Measurements from ENCODE around the gene C6orf141.

The C6orf141 gene

DNA sequence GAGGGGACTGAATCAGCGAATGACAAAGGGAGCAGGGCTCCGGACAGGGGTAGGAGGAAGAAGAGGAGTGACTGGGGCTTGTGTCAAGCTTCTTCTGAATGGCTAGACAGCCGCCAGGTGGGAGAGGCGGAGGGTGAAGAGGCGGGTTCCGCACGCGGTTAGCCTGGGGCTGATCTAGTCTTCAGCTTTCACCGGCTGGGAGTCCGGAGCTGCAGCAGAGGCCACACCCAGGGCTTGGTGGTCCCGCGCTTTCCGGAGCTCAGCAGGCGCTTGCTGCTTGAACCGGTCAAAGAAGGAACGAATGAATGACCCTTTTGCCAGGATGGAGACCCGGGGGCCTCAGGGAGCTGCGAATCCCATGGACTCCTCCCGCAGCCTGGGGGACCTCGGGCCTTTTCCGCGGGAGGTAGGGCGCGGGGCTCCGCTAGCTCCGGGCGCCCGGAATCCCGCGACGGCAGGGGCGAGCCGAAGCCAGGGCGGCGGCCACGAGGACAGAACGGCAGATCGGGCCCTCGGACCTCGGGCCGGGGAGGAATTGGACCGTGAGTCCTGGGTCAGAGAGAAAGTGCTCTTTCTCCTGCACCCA, at the start of gene C6orf141:
TSS of gene C6orf141 (plus strand) at position 177 of the 586 bp plus-strand sequence. CDS start at position 302, 125 bp downstream.
- peak; percentile 65 for DNase-seq (ENCODE audit: low read depth)

DNA sequence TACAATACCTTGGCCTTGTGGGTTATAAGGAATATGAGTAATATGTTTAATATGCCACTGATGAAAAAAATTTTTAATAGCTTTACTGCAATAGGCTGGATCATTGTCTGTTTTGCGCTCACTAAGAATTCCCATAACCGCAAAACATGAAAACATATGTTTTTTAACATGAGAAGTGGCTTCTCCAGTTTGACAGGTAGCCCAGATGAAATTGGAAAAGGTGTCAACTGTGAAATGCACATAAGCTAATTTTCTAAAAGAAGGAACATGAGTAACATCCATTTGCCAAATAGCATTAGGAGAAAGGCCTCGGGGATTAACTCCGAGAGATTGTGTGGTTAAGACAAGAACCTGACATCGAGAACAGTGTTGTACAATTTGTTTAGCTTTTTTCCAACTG, 45.8 kb upstream of the C6orf141 start:
- no peak for DNase-seq (ENCODE audit: low read depth)

DNA sequence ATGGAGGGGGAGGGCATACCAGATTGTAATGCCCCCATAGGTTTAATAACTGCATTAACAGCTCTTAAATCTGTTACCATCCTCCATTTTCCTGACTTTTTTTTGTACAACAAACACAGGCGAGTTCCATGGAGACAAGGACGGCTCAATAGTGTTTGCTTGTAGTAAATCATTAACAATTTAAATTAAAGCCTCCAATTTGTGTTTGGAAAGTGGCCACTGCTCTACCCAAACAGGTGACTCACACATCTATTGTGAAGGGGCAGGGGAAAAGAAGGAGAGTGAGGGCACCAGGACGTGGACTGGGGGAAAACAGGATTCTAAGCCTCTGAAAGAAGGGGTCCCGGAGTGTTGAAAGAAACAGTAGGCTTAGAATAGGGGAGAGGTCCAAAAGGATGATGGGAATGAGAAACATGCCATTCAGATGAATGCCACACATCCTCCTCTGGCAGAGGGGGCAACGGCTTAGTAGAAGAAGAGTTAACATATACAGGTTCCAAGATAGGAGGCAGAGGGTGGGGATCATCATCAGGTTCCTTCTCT, 43.8 kb upstream of the C6orf141 start:
- no peak for DNase-seq (ENCODE audit: low read depth)

DNA sequence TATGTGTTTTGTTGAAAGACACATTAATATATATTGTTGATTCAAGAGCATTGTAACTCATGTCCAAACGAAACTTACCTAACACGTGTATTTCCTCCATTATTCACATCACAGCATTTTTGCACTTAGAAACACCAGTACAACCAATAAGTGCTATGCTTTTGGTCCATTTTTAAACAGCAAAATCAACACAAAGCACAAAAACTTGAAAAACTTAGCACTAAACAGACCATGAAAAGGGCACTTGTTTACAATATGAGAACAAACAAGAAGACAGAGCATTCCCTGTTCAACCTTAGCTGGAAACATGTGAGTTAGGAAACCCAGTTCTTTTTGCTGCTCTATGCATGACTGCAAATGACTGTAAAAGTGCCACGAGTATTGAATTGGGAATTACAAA, 41.1 kb upstream of the C6orf141 start:
- DNase-seq (ENCODE audit: low read depth) = no peak

DNA sequence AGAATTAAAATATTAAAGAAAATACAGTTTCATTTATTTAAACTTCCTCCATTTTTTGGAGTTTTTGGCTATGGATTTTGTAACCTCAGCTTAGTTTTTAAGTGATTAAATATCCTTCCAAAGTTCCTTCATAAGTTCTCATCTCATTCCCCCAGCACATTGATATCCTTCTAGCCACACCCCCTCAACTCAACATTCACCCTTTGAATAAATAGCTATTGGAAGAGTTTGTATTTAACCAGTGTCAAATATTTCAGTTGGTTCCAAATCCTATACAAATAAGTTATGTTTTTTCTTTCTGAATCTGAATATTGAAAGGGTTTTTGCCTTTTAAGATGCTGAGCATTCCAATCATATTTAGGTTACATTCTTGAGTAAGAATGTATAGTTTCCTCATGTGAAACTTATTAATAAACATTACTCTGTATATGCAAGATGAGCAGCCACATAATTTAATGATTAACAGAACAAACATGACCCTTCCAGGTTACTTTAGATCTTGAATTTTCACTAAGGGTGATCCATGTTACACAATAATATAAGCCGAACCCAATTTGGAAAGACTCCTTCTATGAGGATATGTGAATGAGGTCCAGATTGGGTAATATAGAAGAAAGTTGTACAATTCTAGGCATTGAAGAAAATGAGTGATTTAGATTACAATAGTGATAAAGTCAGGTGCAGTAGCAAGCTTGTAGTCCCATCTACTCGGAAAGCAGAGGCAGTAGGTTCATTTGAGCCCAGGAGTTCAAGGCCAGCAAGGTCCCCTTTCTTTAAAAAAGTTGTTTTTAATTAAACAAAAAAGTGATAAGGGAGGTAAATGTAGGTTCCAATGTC, 37.1 kb upstream of the C6orf141 start:
- no peak for DNase-seq (ENCODE audit: low read depth)

DNA sequence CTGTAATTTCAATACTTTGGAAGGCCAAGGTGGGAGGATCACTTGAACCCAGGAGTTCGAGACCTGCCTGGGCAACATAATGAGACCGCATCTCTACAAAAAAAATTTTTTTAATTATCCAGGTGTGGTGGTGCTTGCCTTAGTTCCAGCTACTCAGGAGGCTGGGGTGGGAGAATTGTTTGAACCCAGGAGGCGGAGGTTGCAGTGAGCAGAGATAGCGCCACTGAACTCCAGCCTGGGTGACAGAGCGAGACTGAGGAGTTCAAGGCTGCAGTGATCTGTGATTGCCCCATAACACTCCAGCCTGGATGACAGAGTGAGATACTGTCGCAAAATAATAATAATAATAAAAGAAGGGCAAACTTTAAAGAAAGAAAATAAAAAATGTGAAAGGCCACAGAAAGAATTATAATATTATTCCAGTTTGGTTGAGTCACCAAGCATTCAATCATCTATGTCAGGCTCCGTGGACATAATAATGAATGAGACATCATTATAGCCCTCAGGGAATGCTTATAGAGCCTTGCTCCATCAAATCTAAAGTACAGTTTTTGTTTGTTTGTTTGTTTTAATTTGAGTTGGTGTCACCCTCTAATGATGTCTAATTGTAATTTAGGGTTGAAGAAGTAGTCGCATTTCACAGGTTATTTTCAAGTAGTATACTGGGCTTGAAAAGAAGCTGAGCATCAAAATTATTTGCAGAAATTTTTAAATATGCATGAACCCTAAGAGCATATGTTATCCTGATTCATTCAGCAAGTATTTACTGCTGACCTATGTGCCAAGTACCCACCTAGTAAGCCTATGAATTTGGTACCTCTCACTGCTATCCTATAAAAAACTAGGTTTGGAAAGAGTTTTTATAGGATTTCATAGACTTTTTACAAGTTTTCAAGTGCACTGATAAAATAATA, 35.6 kb upstream of the C6orf141 start:
- DNase-seq (ENCODE audit: low read depth) = peak; percentile 13

DNA sequence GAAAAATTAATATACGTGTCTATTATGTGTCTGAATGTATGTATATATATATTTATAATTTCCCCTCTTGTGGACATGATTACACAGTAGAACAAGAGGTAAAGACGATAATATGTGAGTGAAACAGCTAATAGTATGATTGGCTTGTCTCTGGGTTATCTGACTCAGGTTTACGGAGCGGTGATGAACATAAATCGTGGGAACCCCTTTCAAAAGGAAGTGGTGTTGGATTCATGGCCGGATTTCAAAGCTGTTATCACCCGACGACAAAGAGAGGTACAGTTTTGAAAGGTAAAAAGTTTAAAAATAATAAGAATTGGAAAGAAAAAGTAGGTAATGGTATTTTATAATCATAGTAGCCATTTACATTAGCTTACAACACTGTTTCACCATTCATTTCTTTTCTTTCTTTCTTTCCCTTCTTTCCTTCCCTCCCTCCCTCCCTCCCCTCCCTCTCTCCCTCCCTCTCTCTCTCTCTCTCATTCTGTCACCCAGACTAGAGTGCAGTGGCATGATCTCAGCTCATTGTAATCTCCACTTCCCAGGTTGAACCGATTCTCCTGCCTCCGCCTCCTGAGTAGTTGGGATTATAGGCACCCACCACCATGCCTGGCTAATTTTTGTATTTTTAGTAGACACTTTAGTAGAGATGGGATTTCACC, 34.9 kb upstream of the C6orf141 start:
- DNase-seq (ENCODE audit: low read depth) = no peak

DNA sequence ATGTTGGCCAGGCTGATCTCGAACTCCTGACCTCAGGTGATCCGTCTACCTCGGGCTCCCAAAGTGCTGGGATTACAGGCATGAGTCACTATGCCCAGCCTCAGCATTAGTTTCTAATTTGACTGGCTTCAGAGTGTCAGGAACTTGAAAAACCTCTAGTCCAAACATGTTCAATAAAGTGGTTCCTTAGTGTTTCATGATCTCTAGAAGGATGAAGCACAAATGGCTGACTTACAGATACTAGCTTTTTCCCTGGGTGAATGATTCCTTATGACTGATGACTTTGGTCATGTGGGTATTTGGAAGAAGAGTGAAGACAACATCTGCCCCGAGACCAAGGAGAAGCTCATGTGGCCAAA, 34.3 kb upstream of the C6orf141 start:
- DNase-seq (ENCODE audit: low read depth) = no peak

DNA sequence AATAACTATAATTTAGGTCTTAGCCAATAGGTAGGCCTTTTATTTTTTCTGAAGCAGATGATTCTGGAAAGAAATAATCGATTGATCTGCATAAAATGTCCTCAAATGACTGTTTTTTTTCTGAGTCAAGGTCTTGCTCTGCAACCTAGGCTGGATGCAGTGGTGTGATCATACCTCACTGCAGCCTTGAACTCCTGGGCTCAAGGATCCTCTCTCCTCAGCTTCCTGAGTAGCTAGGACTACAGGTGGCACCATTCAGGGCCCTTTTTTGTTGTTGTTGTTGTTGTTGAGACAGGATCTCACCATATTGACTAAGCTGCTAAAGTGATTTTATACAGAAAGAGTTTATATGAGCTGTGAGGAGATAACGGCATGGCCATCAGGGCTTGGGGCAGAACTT, 32.5 kb upstream of the C6orf141 start:
- no peak for DNase-seq (ENCODE audit: low read depth)

DNA sequence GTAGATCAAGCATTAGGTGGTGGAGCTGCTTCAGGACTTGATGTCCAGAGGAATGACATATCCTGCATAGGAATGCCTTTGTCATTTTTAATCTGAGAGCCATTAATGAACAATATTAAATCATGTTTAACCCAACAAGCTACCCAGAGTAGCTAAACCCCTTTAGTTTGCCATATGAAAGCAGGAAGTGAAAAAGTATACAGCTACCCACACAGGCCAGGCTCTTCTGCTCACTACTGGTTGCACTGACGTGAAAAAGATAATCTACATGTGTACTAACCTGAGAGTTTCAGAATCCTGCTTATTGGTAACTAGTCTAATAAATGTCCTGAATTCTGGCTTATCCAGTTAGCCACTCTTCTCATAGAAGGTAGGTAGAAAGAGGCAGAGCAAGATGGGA, 30.8 kb upstream of the C6orf141 start:
- DNase-seq (ENCODE audit: low read depth) = no peak

DNA sequence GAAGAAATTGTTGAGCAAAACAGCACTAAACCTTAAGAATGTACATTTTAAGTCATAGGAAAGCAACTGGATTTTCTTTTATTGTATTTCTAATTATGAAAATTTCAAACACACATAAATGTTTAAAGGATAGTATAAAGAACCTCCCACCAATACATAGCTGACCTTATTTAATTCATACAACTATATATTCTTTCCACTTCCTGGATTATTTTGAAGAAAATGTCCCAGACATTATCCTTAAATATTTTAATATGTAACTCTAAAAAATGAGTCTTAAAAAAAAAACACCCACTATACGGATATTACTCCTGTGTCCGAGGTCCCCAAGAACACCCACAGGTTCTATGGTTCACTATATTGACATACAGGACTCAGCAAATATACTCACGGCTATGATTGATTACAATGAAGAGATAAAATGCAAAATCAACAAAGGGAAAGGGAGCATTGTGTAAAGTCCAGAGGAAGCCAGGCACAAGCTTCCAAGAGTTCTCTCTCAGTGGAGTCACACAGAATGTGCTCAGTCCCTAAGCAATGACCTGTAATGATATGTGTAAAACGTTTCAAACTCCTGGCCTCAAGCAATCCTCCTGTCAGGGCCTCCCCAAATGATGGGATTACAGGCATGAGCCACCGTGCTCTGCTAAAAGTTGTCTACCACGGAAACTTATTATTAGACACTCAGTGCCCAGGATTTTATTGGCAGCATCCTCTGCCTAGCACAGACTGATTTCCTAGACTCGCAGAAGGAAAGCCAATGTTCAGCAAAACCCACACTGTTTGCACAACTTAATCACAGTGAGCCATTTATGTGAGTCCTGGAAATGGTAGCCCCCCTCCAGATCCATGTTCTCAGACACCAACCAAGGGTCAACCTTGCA, 27.5 kb upstream of the C6orf141 start:
- DNase-seq (ENCODE audit: low read depth) = no peak

DNA sequence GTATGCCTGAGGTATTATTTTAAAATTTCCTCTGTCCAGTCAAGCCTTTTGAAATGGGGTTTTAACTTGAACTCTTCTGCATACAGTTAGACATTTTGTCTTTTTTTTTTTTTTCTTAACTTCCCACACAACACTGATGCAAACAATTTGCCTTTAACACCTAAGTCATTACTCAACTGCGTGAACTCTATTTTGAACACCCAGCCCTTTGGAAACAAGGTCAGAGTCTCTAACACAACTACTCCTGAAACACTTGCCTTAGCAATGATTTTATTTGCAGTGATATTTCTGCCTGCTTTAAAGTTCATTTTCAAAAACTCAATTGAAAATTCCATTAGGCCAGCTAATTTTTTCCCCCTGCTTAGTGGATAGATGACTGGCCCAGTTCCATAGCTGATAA, 26.6 kb upstream of the C6orf141 start:
- no peak for DNase-seq (ENCODE audit: low read depth)

DNA sequence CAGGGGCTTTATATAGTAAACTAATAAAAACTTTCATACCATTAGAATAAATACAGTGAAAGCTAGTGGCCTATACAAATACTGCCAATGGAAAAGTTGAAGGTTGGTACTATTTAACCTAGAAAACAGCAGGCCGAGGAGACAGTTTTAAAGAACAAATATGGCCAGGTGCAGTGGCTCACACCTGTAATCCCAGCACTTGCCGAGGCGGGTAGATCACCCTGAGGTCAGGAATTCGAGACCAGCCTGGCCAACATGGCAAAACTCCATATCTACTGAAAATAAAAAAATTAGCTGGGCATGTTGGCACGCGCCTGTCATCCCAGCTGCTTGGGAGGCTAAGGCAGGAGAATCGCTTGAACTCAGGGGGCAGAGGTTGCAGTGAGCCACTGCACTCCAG, 25.9 kb upstream of the C6orf141 start:
- no peak for DNase-seq (ENCODE audit: low read depth)

DNA sequence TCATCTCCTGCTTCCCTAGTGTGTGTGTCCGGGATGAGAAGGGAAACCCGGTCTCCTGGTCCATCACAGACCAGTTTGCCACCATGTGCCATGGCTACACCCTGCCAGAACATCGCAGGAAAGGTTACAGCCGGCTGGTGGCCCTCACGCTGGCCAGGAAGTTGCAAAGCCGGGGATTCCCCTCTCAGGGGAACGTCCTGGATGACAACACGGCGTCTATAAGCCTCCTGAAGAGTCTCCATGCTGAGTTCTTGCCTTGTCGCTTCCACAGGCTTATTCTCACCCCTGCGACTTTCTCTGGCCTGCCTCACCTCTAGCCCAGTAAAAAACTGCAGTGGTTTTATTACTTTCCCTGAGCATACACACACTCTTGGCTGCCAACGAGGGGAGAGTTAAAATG, 23.9 kb upstream of the C6orf141 start:
- no peak for DNase-seq (ENCODE audit: low read depth)

DNA sequence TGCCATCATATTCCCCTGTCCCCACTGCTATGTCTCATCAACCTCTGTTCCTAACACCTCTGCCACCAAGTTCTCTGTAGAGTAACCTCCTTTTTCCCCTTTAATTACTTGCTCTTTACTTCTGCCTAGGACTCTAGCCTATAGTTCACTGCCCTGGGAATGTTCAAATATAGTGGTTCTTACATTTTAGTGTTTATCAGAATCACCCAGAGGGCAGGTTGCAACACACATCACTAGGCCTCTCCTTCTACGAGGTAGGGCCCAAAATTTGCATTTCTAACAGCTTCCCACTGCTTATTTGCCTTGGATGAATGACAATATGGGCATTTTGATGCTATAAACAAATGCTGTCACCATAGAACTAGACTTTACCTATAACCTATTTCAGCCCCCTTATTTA, 23.1 kb upstream of the C6orf141 start:
- no peak for DNase-seq (ENCODE audit: low read depth)

DNA sequence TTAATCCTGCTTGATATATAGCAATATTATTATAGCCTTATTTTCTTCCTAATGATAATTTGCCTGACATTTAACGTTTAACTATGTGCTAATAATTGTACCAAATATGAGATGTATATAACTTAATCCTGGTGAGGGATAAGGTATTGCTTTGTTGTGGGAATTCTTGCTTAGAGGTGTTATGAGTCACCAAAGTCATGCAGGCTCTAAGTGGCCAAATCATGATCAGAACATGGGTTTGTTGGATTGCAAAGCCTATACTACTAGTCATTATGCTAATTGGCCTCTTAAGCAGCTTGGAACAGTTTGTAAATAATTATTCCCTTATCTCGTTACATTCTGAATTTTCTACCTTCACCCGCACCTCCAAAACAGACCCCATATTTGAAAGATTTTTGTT, 21.9 kb upstream of the C6orf141 start:
- no peak for DNase-seq (ENCODE audit: low read depth)

DNA sequence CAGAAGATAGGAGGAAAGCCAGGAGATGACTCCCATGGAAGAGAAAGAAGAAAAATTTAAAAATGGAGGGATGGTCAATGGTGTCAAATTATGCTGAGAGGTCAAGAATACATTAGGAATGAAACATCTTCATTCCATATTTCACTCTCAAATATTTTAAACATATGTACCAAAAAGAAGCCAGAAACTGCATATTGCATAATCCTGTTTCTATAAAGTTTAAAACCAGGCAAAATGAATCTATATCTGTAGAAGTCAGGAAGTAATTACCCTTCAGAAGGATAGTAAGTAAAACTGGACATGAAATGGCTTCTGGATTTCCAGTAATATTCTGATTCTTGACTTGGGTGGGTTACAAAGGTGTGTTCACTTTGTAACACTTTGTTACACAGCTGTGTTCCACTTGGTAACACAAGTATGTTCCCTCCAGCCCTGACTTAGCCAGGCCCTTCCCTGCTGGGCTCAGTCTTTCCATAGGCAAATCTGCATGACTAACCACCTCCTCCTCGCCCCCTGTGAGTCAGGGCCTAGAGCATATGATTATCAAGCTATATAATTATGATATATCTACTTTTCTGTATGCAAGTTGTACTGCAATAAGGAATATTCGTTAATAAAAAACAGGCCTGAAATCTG, 20.2 kb upstream of the C6orf141 start:
- peak; percentile 49 for DNase-seq (ENCODE audit: low read depth)

DNA sequence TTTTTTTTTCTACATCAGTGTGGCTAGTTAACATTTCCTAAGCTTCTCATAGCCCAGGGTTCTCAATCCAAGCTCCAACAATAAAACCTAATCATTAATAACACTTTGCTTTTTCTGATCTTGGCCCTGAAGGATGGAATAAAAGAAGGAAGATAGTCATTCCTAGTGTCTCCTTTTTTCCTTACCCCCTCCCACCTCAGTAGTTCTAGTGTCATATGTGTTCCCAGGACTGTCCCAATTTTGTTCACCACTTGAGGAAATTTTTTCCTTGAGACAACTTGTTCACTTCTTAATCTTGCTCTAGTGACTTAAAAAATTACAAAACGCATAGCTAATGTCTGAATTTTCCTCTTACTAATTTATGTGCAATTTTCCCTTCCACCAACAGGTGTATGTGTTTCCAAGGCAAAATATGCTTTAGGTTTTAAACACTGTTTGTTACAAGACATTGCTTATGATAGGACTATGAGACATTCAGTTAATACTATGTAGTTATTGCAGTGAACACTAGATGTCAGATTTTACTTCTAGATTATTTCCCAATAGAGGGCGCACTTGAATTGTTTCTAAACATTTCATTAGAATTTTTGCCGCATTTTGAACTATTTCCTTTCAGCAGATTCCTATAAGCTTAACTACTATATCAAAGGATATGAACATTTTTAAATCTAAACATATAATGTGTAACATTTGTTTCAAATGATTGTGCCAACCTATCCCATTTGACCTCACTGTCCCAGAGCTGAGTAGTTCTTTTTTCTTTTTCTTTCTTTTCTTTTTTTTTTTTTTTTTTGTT, 18.5 kb upstream of the C6orf141 start:
- peak; percentile 90 for DNase-seq (ENCODE audit: low read depth)

DNA sequence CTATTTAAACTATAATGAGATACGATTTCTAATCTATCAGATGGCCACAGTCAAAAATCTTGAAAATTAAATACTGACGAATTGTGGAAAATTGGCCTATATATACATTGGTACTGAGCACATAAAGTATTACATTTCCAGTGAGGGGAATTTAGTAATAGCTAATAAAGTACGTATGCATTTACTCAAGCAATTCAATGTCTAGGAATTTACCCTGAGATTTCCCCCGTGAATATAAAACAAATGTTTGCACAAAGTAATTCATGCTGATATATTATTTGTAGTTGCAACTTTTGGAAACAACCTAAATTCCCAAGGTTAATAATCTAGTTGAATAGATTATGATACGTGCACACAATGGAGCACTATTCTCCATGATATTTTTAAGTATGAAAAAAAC, 14.7 kb upstream of the C6orf141 start:
- no peak for DNase-seq (ENCODE audit: low read depth)

DNA sequence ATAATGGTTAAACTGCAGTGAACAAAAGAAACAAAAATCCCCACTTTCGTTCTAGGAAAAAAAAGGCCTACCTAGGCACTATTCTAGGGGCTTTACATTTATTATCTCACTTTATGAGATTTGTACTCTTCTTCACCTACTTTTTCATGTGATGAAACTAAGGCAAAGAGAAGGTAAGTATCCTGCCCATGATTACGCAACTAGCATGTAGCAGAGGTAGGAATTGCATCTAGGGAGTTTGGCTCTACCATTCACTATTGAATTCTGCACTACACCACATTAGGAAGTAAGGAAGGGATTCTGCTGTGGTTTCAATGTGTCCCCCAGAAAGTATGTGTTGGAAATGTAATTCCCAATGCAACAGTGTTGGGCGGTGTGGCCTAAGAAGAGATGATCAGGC, 11.4 kb upstream of the C6orf141 start:
- no peak for DNase-seq (ENCODE audit: low read depth)

Measured in ELR (cell line).